HEK293 (cell line): ENCODE results near the gene SPPL2C.

Experiments
- CTCF ChIA-PET: fragments of 350-600 bp; formaldehyde crosslinking; extraction: SDS; loops from one replicate; lab custom pipeline; 2021; ENCODE audit warnings: antibody characterized with exemption; lab: Yijun Ruan, JAX
- POLR2A ChIA-PET: fragments of 300-600 bp; formaldehyde crosslinking; extraction: SDS; loops from one replicate; lab custom pipeline; 2020; ENCODE audit warnings: antibody characterized with exemption, inconsistent platforms; lab: Yijun Ruan, JAX
- H3K27ac ChIP-seq: fragments of 200-500 bp; sonication (Bioruptor generic); 2 replicates; pipeline ENCODE4 v1.5.1; 2014; ENCODE audit warnings: low read depth, low read length, control low read depth, inconsistent platforms; ENCODE audit errors: extremely low read depth
- H3K36me3 ChIP-seq, 2 experiments: fragments of 200-500 bp in 1 of 2; sonication (Bioruptor generic) in 1 of 2; 1 replicate in 1 of 2; 2 replicates in 1 of 2; pipeline ENCODE4 v1.5.1; 2014 to 2017; ENCODE audit warnings: inconsistent platforms in 2 of 2, low read length in 2 of 2; ENCODE audit not compliant: control insufficient read depth in 2 of 2, insufficient read depth in 1 of 2
- H3K4me1 ChIP-seq: fragments of 200-500 bp; sonication (Bioruptor generic); 2 replicates; pipeline ENCODE4 v1.5.1; 2014; ENCODE audit warnings: mild to moderate bottlenecking, low read length, inconsistent platforms; ENCODE audit not compliant: control insufficient read depth, insufficient read depth
- H3K4me3 ChIP-seq: 2 replicates; pipeline ENCODE4 v1.5.1; 2011; ENCODE audit warnings: low read depth, mild to moderate bottlenecking, control low read depth, low read length, moderate library complexity
- H3K9me3 ChIP-seq: fragments of 200-500 bp; sonication (Bioruptor generic); 2 replicates; pipeline ENCODE4 v1.5.1; 2014; ENCODE audit warnings: low read depth, low read length, inconsistent platforms; ENCODE audit not compliant: control insufficient read depth, insufficient read depth
- BCL11B ChIP-seq: fragments of 450-650 bp; formaldehyde crosslinking; IDR thresholded peaks from 2 replicates; pipeline ENCODE4 v1.5.1; 2016; ENCODE audit warnings: low read depth, missing biosample characterization, missing genetic modification characterization
- GLIS1 ChIP-seq: fragments of 450-650 bp; formaldehyde crosslinking; IDR thresholded peaks from 2 replicates; pipeline ENCODE4 v1.5.1; 2016; ENCODE audit warnings: missing biosample characterization, missing genetic modification characterization
- HOXC10 ChIP-seq: sonication (generic); formaldehyde crosslinking; IDR thresholded peaks from 2 replicates; pipeline ENCODE4 v1.8.1; 2023; ENCODE audit warnings: mild to moderate bottlenecking, missing genetic modification reagents
- SP3 ChIP-seq: fragments of 450-650 bp; formaldehyde crosslinking; IDR thresholded peaks from 2 replicates; pipeline ENCODE4 v1.5.1; 2016; ENCODE audit warnings: missing biosample characterization, missing genetic modification characterization
- ZFHX2 ChIP-seq: fragments of 450-650 bp; formaldehyde crosslinking; conservative IDR thresholded peaks from 2 replicates; pipeline ENCODE4 v1.5.1; 2016; ENCODE audit warnings: missing biosample characterization, missing genetic modification characterization
- ZIC2 ChIP-seq: fragments of 450-650 bp; formaldehyde crosslinking; IDR thresholded peaks from 2 replicates; pipeline ENCODE4 v1.5.1; 2016; ENCODE audit warnings: missing biosample characterization, missing genetic modification characterization
- ZNF24 ChIP-seq: fragments of 450-650 bp; formaldehyde crosslinking; IDR thresholded peaks from 2 replicates; pipeline ENCODE4 v1.5.1; 2016; ENCODE audit warnings: missing biosample characterization, missing genetic modification characterization
- ZNF561 ChIP-seq: fragments of 450-650 bp; IDR thresholded peaks from 2 replicates; pipeline ENCODE4 v1.5.1; 2018; ENCODE audit warnings: missing biosample characterization, missing genetic modification characterization, borderline replicate concordance
- ZNF830 ChIP-seq: fragments of 450-650 bp; IDR thresholded peaks from 2 replicates; pipeline ENCODE4 v1.5.0; 2018; ENCODE audit warnings: missing biosample characterization, missing genetic modification characterization, low read depth, mild to moderate bottlenecking, moderate library complexity
- TF ChIP-seq, protein P1 (sequence below): fragments of 450-650 bp; formaldehyde crosslinking; IDR thresholded peaks from 2 replicates; pipeline ENCODE4 v1.5.1; 2017; ENCODE audit warnings: missing biosample characterization, missing genetic modification characterization
- TF ChIP-seq, protein P2 (sequence below): fragments of 450-650 bp; formaldehyde crosslinking; IDR thresholded peaks from 2 replicates; pipeline ENCODE4 v1.5.1; 2016; ENCODE audit warnings: missing biosample characterization, missing genetic modification characterization
- TF ChIP-seq, protein P3 (sequence below): fragments of 450-650 bp; formaldehyde crosslinking; IDR thresholded peaks from 2 replicates; pipeline ENCODE4 v1.5.1; 2016; ENCODE audit warnings: missing biosample characterization, missing genetic modification characterization
- TF ChIP-seq, protein P4 (sequence below): fragments of 450-650 bp; formaldehyde crosslinking; IDR thresholded peaks from 2 replicates; pipeline ENCODE4 v1.5.1; 2017; ENCODE audit warnings: missing biosample characterization, mild to moderate bottlenecking, missing genetic modification characterization, moderate library complexity

Gene SPPL2C

DNA sequence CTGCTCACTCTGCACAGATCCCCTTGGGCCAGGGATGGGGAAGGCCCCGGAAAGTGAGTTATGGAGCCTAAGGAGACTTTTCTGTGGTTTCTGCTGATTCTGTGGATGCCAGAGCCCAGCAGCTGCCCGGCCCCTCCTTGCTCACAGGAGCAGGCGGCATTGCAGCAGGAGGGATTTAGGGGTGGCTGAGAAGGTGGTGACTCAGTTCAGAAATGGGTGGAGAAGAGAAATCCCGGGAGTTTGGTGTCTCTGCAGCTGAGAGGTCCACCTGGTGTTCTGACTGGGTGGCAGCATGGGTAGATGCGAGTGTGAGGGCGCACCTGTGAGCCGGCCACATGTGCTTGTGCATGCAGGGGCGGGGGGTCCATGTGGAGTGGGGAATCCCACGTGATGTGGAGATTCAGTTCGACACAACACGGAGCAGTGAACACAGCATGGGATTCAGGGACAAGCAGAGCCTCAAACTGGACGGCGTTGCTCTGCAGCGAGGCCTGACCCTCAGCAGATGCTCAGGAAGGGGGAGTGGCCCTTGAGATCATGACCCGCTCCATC lies 16.0 kb upstream of the SPPL2C start:
- no peaks in the 10 kb centered on the region for H3K36me3 ChIP-seq
- TF ChIP-seq, protein P1, sequence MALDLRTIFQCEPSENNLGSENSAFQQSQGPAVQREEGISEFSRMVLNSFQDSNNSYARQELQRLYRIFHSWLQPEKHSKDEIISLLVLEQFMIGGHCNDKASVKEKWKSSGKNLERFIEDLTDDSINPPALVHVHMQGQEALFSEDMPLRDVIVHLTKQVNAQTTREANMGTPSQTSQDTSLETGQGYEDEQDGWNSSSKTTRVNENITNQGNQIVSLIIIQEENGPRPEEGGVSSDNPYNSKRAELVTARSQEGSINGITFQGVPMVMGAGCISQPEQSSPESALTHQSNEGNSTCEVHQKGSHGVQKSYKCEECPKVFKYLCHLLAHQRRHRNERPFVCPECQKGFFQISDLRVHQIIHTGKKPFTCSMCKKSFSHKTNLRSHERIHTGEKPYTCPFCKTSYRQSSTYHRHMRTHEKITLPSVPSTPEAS (tag by site-specific recombination): no peak
- TF ChIP-seq, protein P2, sequence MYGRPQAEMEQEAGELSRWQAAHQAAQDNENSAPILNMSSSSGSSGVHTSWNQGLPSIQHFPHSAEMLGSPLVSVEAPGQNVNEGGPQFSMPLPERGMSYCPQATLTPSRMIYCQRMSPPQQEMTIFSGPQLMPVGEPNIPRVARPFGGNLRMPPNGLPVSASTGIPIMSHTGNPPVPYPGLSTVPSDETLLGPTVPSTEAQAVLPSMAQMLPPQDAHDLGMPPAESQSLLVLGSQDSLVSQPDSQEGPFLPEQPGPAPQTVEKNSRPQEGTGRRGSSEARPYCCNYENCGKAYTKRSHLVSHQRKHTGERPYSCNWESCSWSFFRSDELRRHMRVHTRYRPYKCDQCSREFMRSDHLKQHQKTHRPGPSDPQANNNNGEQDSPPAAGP (tag by site-specific recombination): 0 out of 2 replicates have a peak, but pooled peaks have one; percentile 40
- H3K4me3 ChIP-seq: no peak overlapping the region
- ChIA-PET POLR2A (no interaction called here), CTCF (interaction anchor here (0.6 to 8.4 kb wide), 3 partner anchors 10 to 587 kb away, joined by 3 to 99 read pairs (median 5); no protein-coding TSS in a partner anchor)
- H3K4me1 ChIP-seq: no peaks in the 10 kb centered on the region
- no peak overlapping the region for H3K27ac ChIP-seq
- no peaks in the 10 kb centered on the region for H3K9me3 ChIP-seq

DNA sequence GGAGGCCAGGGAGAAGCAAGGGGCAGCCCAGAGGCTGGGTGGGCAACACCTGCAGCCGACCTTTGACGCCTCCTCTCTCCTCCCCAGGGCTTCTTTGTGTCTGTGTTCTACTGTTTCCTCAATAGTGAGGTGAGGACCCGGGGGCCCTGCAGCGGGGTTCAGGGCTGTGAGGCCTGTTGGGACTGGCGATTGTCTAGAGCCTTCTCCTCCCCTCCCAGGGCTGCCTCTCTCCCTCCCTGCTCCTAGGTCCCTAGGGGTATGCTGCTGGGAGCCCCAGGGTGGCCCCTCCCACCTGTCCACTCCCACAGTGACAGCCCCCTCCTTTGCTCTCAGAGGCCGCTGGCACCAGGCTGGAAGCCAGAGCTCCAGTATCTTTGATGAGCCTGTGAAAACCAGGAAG lies 10.8 kb upstream of the SPPL2C start:
- H3K36me3 ChIP-seq: no peaks in the 10 kb centered on the region
- H3K4me3 ChIP-seq: no peak overlapping the region
- H3K4me1 ChIP-seq: no peaks in the 10 kb centered on the region
- TF ChIP-seq ZNF561 (tag by site-specific recombination): no peak
- no peak for TF ChIP-seq BCL11B
- TF ChIP-seq ZNF830 (tag by site-specific recombination): no peak
- TF ChIP-seq, protein P3, sequence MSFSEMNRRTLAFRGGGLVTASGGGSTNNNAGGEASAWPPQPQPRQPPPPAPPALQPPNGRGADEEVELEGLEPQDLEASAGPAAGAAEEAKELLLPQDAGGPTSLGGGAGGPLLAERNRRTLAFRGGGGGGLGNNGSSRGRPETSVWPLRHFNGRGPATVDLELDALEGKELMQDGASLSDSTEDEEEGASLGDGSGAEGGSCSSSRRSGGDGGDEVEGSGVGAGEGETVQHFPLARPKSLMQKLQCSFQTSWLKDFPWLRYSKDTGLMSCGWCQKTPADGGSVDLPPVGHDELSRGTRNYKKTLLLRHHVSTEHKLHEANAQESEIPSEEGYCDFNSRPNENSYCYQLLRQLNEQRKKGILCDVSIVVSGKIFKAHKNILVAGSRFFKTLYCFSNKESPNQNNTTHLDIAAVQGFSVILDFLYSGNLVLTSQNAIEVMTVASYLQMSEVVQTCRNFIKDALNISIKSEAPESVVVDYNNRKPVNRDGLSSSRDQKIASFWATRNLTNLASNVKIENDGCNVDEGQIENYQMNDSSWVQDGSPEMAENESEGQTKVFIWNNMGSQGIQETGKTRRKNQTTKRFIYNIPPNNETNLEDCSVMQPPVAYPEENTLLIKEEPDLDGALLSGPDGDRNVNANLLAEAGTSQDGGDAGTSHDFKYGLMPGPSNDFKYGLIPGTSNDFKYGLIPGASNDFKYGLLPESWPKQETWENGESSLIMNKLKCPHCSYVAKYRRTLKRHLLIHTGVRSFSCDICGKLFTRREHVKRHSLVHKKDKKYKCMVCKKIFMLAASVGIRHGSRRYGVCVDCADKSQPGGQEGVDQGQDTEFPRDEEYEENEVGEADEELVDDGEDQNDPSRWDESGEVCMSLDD (tag by site-specific recombination): no peak
- TF ChIP-seq HOXC10 (CRISPR knock-in tag): no peak
- TF ChIP-seq SP3 (tag by site-specific recombination): no peak
- TF ChIP-seq ZIC2: peak; percentile 46
- TF ChIP-seq, protein P4, sequence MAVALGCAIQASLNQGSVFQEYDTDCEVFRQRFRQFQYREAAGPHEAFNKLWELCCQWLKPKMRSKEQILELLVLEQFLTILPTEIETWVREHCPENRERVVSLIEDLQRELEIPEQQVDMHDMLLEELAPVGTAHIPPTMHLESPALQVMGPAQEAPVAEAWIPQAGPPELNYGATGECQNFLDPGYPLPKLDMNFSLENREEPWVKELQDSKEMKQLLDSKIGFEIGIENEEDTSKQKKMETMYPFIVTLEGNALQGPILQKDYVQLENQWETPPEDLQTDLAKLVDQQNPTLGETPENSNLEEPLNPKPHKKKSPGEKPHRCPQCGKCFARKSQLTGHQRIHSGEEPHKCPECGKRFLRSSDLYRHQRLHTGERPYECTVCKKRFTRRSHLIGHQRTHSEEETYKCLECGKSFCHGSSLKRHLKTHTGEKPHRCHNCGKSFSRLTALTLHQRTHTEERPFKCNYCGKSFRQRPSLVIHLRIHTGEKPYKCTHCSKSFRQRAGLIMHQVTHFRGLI (tag by site-specific recombination): no peak
- peak; percentile 47 for TF ChIP-seq ZFHX2 (tag by site-specific recombination)
- TF ChIP-seq GLIS1: 0 out of 2 replicates have a peak, but pooled peaks have one; percentile 7
- no peak for TF ChIP-seq ZNF24 (tag by site-specific recombination)
- POLR2A ChIA-PET: interaction anchor here (0.6 kb wide), 1 partner anchor 158 kb away, joined by 3 read pairs; no protein-coding TSS in a partner anchor
- no peak overlapping the region for H3K27ac ChIP-seq
- no peaks in the 10 kb centered on the region for H3K9me3 ChIP-seq
- CTCF ChIA-PET: interaction anchor here (1.0 to 8.4 kb wide), 5 partner anchors 16 to 193 kb away, joined by 3 to 99 read pairs (median 8); no protein-coding TSS in a partner anchor
